Measurements from ENCODE around the gene SART1. TPM values are rescaled to one million over a fixed set of nuclear protein-coding genes. Genes with fewer than 3 reads are reported as not detected.
A peak's percentile ranks its signal among the peaks of the same experiment; 100 is the strongest.

SART1 gene
- total RNA-seq, 1 donor from 2014 or later, result 37.3 TPM

DNA sequence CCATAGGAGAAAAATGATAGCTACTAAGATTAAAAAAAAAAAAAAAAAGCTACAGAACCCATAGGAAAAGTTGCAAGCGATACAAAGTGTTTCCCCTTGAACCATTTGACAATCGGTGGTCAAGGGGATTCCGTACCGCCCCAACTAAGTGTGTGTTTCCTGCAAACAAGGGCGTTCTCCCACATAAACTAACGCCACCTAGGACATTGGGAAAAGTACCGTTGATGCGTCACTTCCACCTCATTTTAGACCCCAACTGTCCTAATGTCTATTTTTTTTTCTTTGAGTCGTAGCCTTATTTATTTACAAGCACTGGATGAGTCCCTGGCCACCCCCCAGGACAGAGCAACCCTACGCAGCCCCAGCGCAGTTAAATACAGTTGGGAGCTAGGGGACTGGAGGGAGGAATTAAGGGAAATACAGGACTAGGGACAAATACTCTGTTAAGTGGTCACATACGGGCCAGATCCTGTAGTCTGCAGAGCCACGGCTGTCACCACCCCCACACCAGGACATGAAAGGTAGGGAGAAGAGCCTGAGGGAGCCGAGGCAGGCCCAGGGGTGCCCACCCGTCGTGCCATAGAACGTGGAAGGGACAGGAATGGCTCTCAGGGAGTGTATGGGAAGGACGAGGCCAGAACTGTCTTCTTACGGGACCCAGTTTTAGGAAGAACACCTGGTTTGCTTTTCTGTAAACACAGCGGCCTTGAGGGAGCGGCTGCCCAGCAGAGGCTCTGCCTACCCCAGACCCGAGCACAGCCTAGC is 21.5 kb downstream of the SART1 start:
- DNase-seq (ENCODE audit: low spot score), result peak; percentile 71
- H3K4me3 Mint-ChIP-seq (ENCODE audit: unreplicated experiment), result no peak overlapping the region
- H3K36me3 Mint-ChIP-seq (ENCODE audit: low read depth), result peaks cover 7% of the 10 kb centered on the region
- H3K27ac Mint-ChIP-seq (ENCODE audit: unreplicated experiment), result peak overlapping the region; percentile 51
- peaks cover 8% of the 10 kb centered on the region for H3K4me1 Mint-ChIP-seq (ENCODE audit: low read depth)
- TF ChIP-seq, protein P1, sequence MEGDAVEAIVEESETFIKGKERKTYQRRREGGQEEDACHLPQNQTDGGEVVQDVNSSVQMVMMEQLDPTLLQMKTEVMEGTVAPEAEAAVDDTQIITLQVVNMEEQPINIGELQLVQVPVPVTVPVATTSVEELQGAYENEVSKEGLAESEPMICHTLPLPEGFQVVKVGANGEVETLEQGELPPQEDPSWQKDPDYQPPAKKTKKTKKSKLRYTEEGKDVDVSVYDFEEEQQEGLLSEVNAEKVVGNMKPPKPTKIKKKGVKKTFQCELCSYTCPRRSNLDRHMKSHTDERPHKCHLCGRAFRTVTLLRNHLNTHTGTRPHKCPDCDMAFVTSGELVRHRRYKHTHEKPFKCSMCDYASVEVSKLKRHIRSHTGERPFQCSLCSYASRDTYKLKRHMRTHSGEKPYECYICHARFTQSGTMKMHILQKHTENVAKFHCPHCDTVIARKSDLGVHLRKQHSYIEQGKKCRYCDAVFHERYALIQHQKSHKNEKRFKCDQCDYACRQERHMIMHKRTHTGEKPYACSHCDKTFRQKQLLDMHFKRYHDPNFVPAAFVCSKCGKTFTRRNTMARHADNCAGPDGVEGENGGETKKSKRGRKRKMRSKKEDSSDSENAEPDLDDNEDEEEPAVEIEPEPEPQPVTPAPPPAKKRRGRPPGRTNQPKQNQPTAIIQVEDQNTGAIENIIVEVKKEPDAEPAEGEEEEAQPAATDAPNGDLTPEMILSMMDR (IDR thresholded peaks at IDR 0.05), result no peak
- no peaks in the 10 kb centered on the region for H3K9me3 Mint-ChIP-seq (ENCODE audit: low read depth)
- H3K27me3 Mint-ChIP-seq (ENCODE audit: low read depth), result no peaks in the 10 kb centered on the region

DNA sequence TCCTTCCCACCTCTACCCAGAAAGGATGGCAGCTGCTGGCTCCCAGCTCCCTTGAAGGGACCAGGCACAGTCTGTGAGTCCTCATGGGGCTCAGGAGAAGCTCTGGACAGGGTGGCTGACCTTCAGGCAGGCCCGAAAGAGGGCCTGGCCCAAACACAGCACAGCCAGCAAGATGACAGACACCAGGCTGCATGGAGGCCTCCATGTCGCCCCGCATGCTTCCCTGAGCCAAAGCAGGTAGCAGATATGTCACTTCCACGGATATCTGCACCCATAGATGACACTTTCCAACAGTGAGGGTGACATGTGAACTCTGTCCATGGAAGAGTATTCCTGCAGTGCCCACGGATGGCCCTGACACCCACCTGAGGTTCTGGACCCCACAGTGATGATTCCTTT is 22.1 kb downstream of the SART1 start:
- no peaks in the 10 kb centered on the region for H3K9me3 Mint-ChIP-seq (ENCODE audit: low read depth)
- TF ChIP-seq, protein P1 (IDR thresholded peaks at IDR 0.05), result no peak
- H3K4me1 Mint-ChIP-seq (ENCODE audit: low read depth), result peaks cover 8% of the 10 kb centered on the region
- H3K27me3 Mint-ChIP-seq (ENCODE audit: low read depth), result no peaks in the 10 kb centered on the region
- peak; percentile 49 for DNase-seq (ENCODE audit: low spot score)
- no peak overlapping the region for H3K4me3 Mint-ChIP-seq (ENCODE audit: unreplicated experiment)
- no peak overlapping the region for H3K27ac Mint-ChIP-seq (ENCODE audit: unreplicated experiment)
- H3K36me3 Mint-ChIP-seq (ENCODE audit: low read depth), result peaks cover 7% of the 10 kb centered on the region

DNA sequence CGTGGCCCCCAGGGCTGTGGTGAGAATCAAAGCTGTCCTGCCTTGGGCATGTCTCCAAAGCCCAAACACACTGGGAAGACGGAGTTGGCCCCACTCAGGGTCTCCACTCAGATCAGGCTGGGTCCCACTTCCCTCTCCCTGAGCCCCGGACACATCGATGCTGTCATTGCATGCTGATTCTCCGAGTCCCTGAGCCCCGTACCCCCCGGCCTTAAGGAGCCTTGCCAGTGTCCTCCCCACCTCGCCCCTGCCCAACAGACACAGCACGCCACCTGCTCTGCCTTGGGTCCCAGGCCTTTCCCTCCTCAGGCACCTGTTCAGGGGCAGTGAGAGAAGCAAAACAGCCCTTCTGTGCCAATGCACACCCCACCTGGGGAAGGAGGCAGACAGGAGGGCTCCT is 25.8 kb downstream of the SART1 start:
- Mint-ChIP-seq H3K9me3 (ENCODE audit: low read depth) (no peaks in the 10 kb centered on the region), H3K36me3 (ENCODE audit: low read depth) (no peaks in the 10 kb centered on the region), H3K27me3 (ENCODE audit: low read depth) (no peaks in the 10 kb centered on the region), H3K4me3 (ENCODE audit: unreplicated experiment) (no peak overlapping the region), H3K27ac (ENCODE audit: unreplicated experiment) (no peak overlapping the region), H3K4me1 (ENCODE audit: low read depth) (peaks cover 14% of the 10 kb centered on the region)
- no peak for DNase-seq (ENCODE audit: low spot score)
- TF ChIP-seq, protein P1 (IDR thresholded peaks at IDR 0.05), result no peak

DNA sequence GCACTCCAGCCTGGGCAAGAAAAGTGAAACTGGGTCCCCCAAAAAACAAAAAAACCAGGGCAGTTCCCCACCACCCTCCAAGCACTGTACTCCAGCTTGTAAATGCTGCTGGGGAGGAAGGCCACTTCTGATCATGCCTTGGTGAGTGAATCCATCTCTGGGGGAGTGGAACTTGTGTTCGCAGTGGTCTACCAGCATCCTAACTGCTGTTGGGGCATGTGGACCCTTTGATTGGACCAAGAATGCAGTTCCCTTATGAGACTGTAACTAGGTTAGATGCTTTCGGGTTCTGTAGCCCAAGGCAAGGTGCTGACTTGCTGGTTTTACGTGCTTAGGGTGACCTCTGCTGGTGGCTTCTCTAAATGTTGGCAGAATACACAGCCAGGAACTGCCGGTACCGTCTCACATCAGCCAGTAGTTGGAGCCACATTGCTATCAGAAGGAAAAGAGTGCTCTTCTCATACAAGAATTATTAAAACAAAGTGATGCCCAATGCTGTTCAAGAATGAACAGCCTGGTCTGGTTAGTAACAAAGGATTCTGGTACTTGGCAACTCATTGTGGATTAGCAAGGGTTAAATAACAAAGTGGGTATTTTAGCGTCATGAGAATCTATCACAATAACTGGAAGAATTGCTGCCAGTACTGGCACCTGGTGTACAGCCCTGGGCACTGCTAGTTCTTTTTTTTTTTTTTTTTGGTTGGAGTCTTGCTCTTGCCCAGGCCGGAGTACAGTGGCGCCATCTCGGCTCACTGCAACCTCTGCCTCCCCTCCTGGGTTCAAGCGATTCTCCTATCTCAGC is 27.5 kb downstream of the SART1 start:
- Mint-ChIP-seq H3K36me3 (ENCODE audit: low read depth) (no peaks in the 10 kb centered on the region), H3K4me3 (ENCODE audit: unreplicated experiment) (no peak overlapping the region), H3K4me1 (ENCODE audit: low read depth) (peaks cover 14% of the 10 kb centered on the region), H3K27me3 (ENCODE audit: low read depth) (no peaks in the 10 kb centered on the region), H3K9me3 (ENCODE audit: low read depth) (no peaks in the 10 kb centered on the region), H3K27ac (ENCODE audit: unreplicated experiment) (peak overlapping the region; percentile 85)
- no peak for DNase-seq (ENCODE audit: low spot score)
- TF ChIP-seq, protein P1 (IDR thresholded peaks at IDR 0.05), result peak; percentile 99

DNA sequence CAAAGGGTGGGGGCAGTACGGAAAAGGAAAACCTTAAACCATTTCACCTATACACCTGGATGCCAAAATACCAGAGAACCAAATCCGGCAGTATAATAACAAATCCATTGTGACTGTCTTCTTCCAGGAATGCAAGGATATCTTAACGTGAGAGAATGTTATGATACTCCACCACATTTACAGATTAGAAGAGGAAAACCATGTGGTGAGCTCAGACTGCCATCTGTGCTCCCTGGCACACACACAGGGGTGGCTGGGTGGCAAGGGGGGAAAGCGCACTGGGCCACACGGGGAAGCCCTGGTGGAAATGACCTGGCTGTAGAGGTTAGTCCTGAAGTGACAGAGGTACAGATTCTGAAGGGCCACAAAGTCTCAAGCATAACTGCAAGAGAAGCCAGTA is 30.5 kb downstream of the SART1 start:
- TF ChIP-seq, protein P1 (IDR thresholded peaks at IDR 0.05), result no peak
- Mint-ChIP-seq H3K36me3 (ENCODE audit: low read depth) (peaks cover 2% of the 10 kb centered on the region), H3K27ac (ENCODE audit: unreplicated experiment) (no peak overlapping the region), H3K9me3 (ENCODE audit: low read depth) (no peaks in the 10 kb centered on the region), H3K4me1 (ENCODE audit: low read depth) (peaks cover 6% of the 10 kb centered on the region), H3K4me3 (ENCODE audit: unreplicated experiment) (no peak overlapping the region), H3K27me3 (ENCODE audit: low read depth) (no peaks in the 10 kb centered on the region)
- no peak for DNase-seq (ENCODE audit: low spot score)

Data from chondrocyte (in vitro differentiated cells).